CD14-positive monocyte (primary cell): ENCODE data around the gene PDP2. TPM values are rescaled to one million over a fixed set of nuclear protein-coding genes. Genes with fewer than 3 reads are reported as not detected.

Experiments used
- DNase-seq, 3 donors: peaks; one replicate each; pipeline ENCODE4 v3.0.0-alpha.2; 2011 to 2022
- H2AFZ ChIP-seq: 2 replicates; pipeline ENCODE4 v1.6.0; 2012; ENCODE audit warnings: mild to moderate bottlenecking, low read depth, low read length, inconsistent platforms; ENCODE audit not compliant: insufficient read depth, poor library complexity, severe bottlenecking
- H3K27ac ChIP-seq, 2 donors: 1 replicate in 1 of 2; 2 replicates in 1 of 2; pipeline ENCODE4 v1.5.1; 2012 to 2013; ENCODE audit warnings: low read length in 2 of 2, control low read depth in 1 of 2, inconsistent platforms in 1 of 2, low read depth in 1 of 2, mild to moderate bottlenecking in 1 of 2
- H3K27me3 ChIP-seq, 2 donors: one replicate each; pipeline versions ENCODE4 v1.6.0 to v1.6.1; 2011 to 2013; ENCODE audit warnings: low read length in 2 of 2; ENCODE audit not compliant: control insufficient read depth in 2 of 2, insufficient read depth in 2 of 2
- H3K36me3 ChIP-seq, 2 donors: replicated peaks in 1 of 2; 1 replicate in 1 of 2; 2 replicates in 1 of 2; pipeline versions ENCODE4 v1.5.1 to v1.6.1; 2012 to 2013; ENCODE audit warnings: low read length in 2 of 2, control low read depth in 1 of 2, inconsistent platforms in 1 of 2, mild to moderate bottlenecking in 1 of 2; ENCODE audit not compliant: insufficient read depth in 2 of 2, control insufficient read depth in 1 of 2
- H3K4me1 ChIP-seq, 2 donors: 1 replicate in 1 of 2; 2 replicates in 1 of 2; pipeline versions ENCODE4 v1.5.1 to v1.6.1; 2012 to 2013; ENCODE audit warnings: low read length in 2 of 2, control low read depth in 1 of 2, inconsistent platforms in 1 of 2, mild to moderate bottlenecking in 1 of 2, moderate library complexity in 1 of 2; ENCODE audit not compliant: insufficient read depth in 2 of 2, control insufficient read depth in 1 of 2
- H3K4me2 ChIP-seq: replicated peaks from 2 replicates; pipeline ENCODE3; 2012; ENCODE audit warnings: low read length, moderate library complexity, mild to moderate bottlenecking; ENCODE audit not compliant: poor library complexity, severe bottlenecking; ENCODE audit errors: extremely low read depth
- H3K4me3 ChIP-seq, 3 experiments: fragments of 200-600 bp in 1 of 3; sonication (generic) in 1 of 3; replicated peaks in 1 of 3; 1 replicate in 2 of 3; 2 replicates in 1 of 3; pipeline ENCODE4 v1.5.1; 2011 to 2013; ENCODE audit warnings: low read length in 3 of 3, mild to moderate bottlenecking in 3 of 3, control low read depth in 2 of 3, low read depth in 2 of 3, inconsistent platforms in 1 of 3, moderate library complexity in 1 of 3
- H3K79me2 ChIP-seq: 2 replicates; pipeline ENCODE4 v1.6.0; 2012; ENCODE audit warnings: mild to moderate bottlenecking, control low read depth, inconsistent platforms, low read length, moderate library complexity; ENCODE audit not compliant: insufficient read depth
- H3K9ac ChIP-seq: 2 replicates; pipeline ENCODE4 v1.6.0; 2017; ENCODE audit warnings: low read length, mild to moderate bottlenecking; ENCODE audit not compliant: insufficient read depth, poor library complexity, severe bottlenecking
- H3K9me3 ChIP-seq, 2 donors: replicated peaks in 1 of 2; 1 replicate in 1 of 2; 2 replicates in 1 of 2; pipeline versions ENCODE4 v1.5.1 to v1.6.1; 2012 to 2013; ENCODE audit warnings: low read length in 2 of 2, control low read depth in 1 of 2; ENCODE audit not compliant: control insufficient read depth in 1 of 2, insufficient read depth in 1 of 2
- H4K20me1 ChIP-seq: 2 replicates; pipeline ENCODE4 v1.6.0; 2012; ENCODE audit warnings: mild to moderate bottlenecking, low read length, control low read depth, moderate library complexity; ENCODE audit not compliant: insufficient read depth
- H3K27ac Mint-ChIP-seq, 7 donors: one replicate each; pipeline ENCODE4 v1.8.0; 2020; ENCODE audit warnings: mild to moderate bottlenecking in 7 of 7, mixed read lengths in 7 of 7, moderate library complexity in 6 of 7, inconsistent platforms in 2 of 7
- H3K27me3 Mint-ChIP-seq, 3 donors: one replicate each; pipeline ENCODE4 v1.8.0; 2021 to 2022; ENCODE audit warnings: low read depth in 3 of 3, mild to moderate bottlenecking in 3 of 3, mixed read lengths in 3 of 3, moderate library complexity in 3 of 3, inconsistent platforms in 1 of 3
- H3K36me3 Mint-ChIP-seq, 2 donors: one replicate each; pipeline ENCODE4 v1.8.0; 2020; ENCODE audit warnings: mixed read lengths in 2 of 2, inconsistent platforms in 1 of 2, mild to moderate bottlenecking in 1 of 2
- H3K4me1 Mint-ChIP-seq: one replicate; pipeline ENCODE4 v1.8.0; 2020; ENCODE audit warnings: mild to moderate bottlenecking, mixed read lengths
- H3K4me3 Mint-ChIP-seq, 2 donors: one replicate each; pipeline ENCODE4 v1.8.0; 2020; ENCODE audit warnings: mild to moderate bottlenecking in 2 of 2, mixed read lengths in 2 of 2, moderate library complexity in 1 of 2
- H3K9me3 Mint-ChIP-seq, 7 donors: one replicate each; pipeline ENCODE4 v1.8.0; 2020 to 2022; ENCODE audit warnings: mixed read lengths in 7 of 7, mild to moderate bottlenecking in 6 of 7, moderate library complexity in 6 of 7, inconsistent platforms in 2 of 7
- WGBS: methylation state at CpG from one replicate; pipeline ENCODE4 v1.1.5; 2013; ENCODE audit warnings: missing lambda C conversion rate; ENCODE audit not compliant: insufficient coverage; 5-methylcytosine and 5-hydroxymethylcytosine counted together
- intact Hi-C, 2 donors: fragments of 100-400 bp; cut with micrococcal nuclease; formaldehyde crosslinking; loops; one replicate each; pipeline versions ENCODE4 v1.15.0 to v1.15.1; 2023
- polyA plus RNA-seq, 3 donors: library from polyadenylated mRNA; depleted of rRNA in 1 of 3; unstranded in 2 of 3; stranded (reverse) in 1 of 3; fragments of 300-500 nt in 2 of 3; fragments of >200 nt in 1 of 3; fragmentation: Illumina TruSeq in 2 of 3; gene quantifications; 1 replicate in 2 of 3; 2 replicates in 1 of 3; pipeline ENCODE4 v1.2.3, GENCODE V29; 2012 to 2021
- TF ChIP-seq, protein P1 (sequence below): fragments of 200-600 bp; IDR thresholded peaks from one replicate; pipeline ENCODE4 v1.8.0; 2022; ENCODE audit warnings: antibody characterized with exemption, mild to moderate bottlenecking

The PDP2 gene
- polyA plus RNA-seq, 3 donors: 1.1 TPM; not detected in 2

DNA sequence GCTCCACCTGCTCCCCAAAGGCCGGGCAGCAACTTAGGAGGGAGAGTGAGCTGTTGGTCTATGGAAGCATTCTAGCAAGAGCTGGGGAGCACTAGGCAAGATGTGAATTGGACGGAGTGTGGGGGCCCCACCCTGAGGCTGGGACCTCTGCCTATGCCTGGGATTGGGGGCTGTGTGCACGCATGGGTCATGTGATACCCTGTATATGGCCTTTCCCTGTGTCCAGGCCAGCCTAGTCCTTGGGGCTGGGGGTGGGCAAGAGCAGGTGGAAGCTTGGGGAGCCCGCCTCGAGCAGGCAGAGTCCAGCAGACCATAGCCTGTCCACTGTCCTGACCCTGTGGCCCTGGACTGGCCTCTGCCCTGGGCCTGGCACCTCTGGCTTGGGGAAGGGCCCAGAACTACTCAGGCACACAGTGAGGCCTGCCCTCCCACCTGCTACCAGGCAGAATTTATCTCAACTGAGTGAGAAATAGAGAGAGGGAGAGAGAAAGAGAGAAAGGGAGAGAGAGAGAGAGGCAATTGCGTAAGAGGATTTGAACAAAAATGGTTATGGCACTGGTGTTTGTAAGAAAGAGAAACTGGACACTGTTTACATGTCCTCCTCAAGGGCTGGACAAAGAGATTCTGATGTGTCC lies 19.1 kb downstream of the PDP2 start:
- H3K4me3 Mint-ChIP-seq: peak overlapping the region in 1 of 2 donors; percentile 3
- DNase-seq: no peak
- H3K4me1 Mint-ChIP-seq: peaks cover 4% of the 10 kb centered on the region
- Histone ChIP-seq H4K20me1 (no peaks in the 10 kb centered on the region), H3K27me3 (no peaks in the 10 kb centered on the region), H3K4me1 (no peaks in the 10 kb centered on the region), H3K27ac (no peak overlapping the region), H3K9me3 (no peaks in the 10 kb centered on the region), H2AFZ (no peak overlapping the region), H3K36me3 (no peaks in the 10 kb centered on the region), H3K79me2 (no peaks in the 10 kb centered on the region), H3K4me2 (no peak overlapping the region), H3K4me3 (no peak overlapping the region), H3K9ac (no peak overlapping the region)
- H3K9me3 Mint-ChIP-seq: no peaks in the 10 kb centered on the region
- intact Hi-C loops: loop anchor here in 1 of 2 donors (5.0 kb wide), 1 partner anchor 33 kb away; the partner anchor contains the start of gene CIAO2B
- no peaks in the 10 kb centered on the region for H3K36me3 Mint-ChIP-seq
- peaks cover 4 to 10% (median 8%) of the 10 kb centered on the region in 3 donors for H3K27me3 Mint-ChIP-seq
- TF ChIP-seq, protein P1, sequence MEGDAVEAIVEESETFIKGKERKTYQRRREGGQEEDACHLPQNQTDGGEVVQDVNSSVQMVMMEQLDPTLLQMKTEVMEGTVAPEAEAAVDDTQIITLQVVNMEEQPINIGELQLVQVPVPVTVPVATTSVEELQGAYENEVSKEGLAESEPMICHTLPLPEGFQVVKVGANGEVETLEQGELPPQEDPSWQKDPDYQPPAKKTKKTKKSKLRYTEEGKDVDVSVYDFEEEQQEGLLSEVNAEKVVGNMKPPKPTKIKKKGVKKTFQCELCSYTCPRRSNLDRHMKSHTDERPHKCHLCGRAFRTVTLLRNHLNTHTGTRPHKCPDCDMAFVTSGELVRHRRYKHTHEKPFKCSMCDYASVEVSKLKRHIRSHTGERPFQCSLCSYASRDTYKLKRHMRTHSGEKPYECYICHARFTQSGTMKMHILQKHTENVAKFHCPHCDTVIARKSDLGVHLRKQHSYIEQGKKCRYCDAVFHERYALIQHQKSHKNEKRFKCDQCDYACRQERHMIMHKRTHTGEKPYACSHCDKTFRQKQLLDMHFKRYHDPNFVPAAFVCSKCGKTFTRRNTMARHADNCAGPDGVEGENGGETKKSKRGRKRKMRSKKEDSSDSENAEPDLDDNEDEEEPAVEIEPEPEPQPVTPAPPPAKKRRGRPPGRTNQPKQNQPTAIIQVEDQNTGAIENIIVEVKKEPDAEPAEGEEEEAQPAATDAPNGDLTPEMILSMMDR: no peak
- H3K27ac Mint-ChIP-seq: peak overlapping the region in 1 of 7 donors; percentile 7
- 91% methylated on average over 4 of the region's 6 CpGs for WGBS

DNA sequence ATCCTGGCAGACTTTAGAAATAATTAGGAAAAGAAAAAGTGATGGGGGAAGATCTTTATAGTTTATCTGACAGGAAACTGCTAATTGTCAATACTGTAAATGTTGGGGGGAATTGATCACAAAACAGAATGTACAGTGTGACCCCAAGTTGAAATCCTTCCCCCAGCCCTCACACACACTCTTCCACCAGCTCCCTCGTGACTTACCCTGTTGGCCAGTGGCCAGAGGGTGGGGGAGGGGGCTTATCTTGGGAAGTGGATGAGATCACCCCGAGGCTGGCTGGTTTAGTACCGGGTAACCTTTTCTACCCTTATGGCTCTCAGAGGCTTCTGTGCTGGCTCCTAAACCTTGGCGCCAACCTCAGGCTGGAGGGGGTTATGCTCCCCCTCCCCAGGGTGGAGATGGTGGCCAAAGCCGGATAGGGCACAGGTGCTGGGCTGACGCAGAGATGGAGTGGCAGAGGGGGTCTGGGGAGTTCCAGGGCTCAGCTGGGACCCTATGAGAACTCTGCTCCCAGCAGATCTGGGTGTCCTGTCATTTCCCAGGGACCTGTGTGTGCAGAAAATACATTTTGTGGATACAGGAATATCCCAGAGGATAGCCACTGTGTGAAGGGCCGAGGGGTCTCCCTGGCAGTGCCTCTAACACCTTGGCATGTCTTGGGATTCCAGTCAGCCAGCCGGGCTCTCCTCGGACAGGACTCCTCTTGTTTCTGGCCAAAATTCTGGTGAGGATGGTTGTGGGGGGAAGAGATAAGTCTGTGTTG lies 19.8 kb downstream of the PDP2 start:
- H2AFZ ChIP-seq: peak overlapping the region; percentile 36
- no peak overlapping the region for H3K27ac ChIP-seq
- Mint-ChIP-seq H3K4me1 (peaks cover 4% of the 10 kb centered on the region), H3K27ac (no peak overlapping the region), H3K4me3 (no peak overlapping the region), H3K9me3 (no peaks in the 10 kb centered on the region), H3K36me3 (no peaks in the 10 kb centered on the region), H3K27me3 (peaks cover 4 to 10% (median 7%) of the 10 kb centered on the region in 3 donors)
- TF ChIP-seq, protein P1: no peak
- DNase-seq: no peak
- H3K9me3 ChIP-seq: no peaks in the 10 kb centered on the region
- H3K79me2 ChIP-seq: no peaks in the 10 kb centered on the region
- no peaks in the 10 kb centered on the region for H3K27me3 ChIP-seq
- no peaks in the 10 kb centered on the region for H3K4me1 ChIP-seq
- WGBS: 90% methylated on average over 6 of the region's 9 CpGs
- no peak overlapping the region for H3K9ac ChIP-seq
- intact Hi-C loops: loop anchor here in 1 of 2 donors (5.0 kb wide), 1 partner anchor 32 kb away; the partner anchor contains the start of gene CIAO2B
- H3K36me3 ChIP-seq: no peaks in the 10 kb centered on the region
- H4K20me1 ChIP-seq: no peaks in the 10 kb centered on the region
- no peak overlapping the region for H3K4me3 ChIP-seq
- H3K4me2 ChIP-seq: no peak overlapping the region
